ENCODE results near the gene POPDC2.

- TF ChIP-seq SIN3A (IDR thresholded peaks at IDR 0.05; ENCODE audit: borderline replicate concordance, insufficient read depth, low read length) (no peak), POLR2AphosphoS5 (IDR thresholded peaks at IDR 0.05; ENCODE audit: low read depth, low read length) (no peak), TAF1 (IDR thresholded peaks at IDR 0.05; ENCODE audit: borderline replicate concordance, insufficient read depth, low read length) (no peak), REST (IDR thresholded peaks at IDR 0.05; ENCODE audit: insufficient read depth in 1 of 2, low read depth in 2 of 2, low read length in 2 of 2) (no peak), FOXP2 (optimal IDR thresholded peaks at IDR 0.05; ENCODE audit: borderline replicate concordance, extremely low read depth, extremely low read length, insufficient read depth) (no peak)
These were observed 32.9 kb downstream of the POPDC2 start for GRCh38 chr3:119627461-119627860.

All from PFSK-1 (cell line).